Retinal pigment epithelial cell (primary cell): Measurements from ENCODE around the gene TIRAP.

Source experiments
- DNase-seq: peaks from one replicate; pipeline ENCODE4 v3.0.0-alpha.2; 2010; ENCODE audit warnings: low read depth
- H3K4me3 ChIP-seq: 2 replicates; pipeline ENCODE4 v1.5.1; 2011; ENCODE audit warnings: mild to moderate bottlenecking, low read length, control low read depth, moderate library complexity
- CTCF ChIP-seq: conservative IDR thresholded peaks from 2 replicates; pipeline ENCODE4 v1.5.1; 2011; ENCODE audit warnings: low read depth, low read length, control low read depth, inconsistent platforms

The TIRAP gene

GRCh38 chr11:126329644-126330211 is 46.8 kb downstream of the TIRAP start:
- H3K4me3 ChIP-seq, result no peak overlapping the region
- TF ChIP-seq CTCF, result no peak
- DNase-seq, result no peak

GRCh38 chr11:126331286-126331685 is 48.4 kb downstream of the TIRAP start:
- no peak for TF ChIP-seq CTCF
- no peak overlapping the region for H3K4me3 ChIP-seq
- no peak for DNase-seq

GRCh38 chr11:126332221-126332711 is 49.4 kb downstream of the TIRAP start:
- DNase-seq, result no peak
- TF ChIP-seq CTCF, result peak; percentile 5
- H3K4me3 ChIP-seq, result no peak overlapping the region

GRCh38 chr11:126333142-126333541 is 50.2 kb downstream of the TIRAP start:
- TF ChIP-seq CTCF, result no peak
- no peak overlapping the region for H3K4me3 ChIP-seq
- no peak for DNase-seq

GRCh38 chr11:126334659-126335462 is 52.0 kb downstream of the TIRAP start:
- H3K4me3 ChIP-seq, result no peak overlapping the region

GRCh38 chr11:126335463-126335760 is 52.5 kb downstream of the TIRAP start:
- TF ChIP-seq CTCF, result no peak
- no peak for DNase-seq

More at GRCh38 chr11:126334659-126335462, 52.0 kb downstream of the TIRAP start:
- DNase-seq, result no peak
- TF ChIP-seq CTCF, result no peak

GRCh38 chr11:126336138-126336541 is 53.2 kb downstream of the TIRAP start:
- H3K4me3 ChIP-seq, result no peak overlapping the region
- no peak for TF ChIP-seq CTCF
- DNase-seq, result no peak

More at GRCh38 chr11:126335463-126335760, 52.5 kb downstream of the TIRAP start:
- no peak overlapping the region for H3K4me3 ChIP-seq
